Cardiac ventricle fibroblast (primary cell): ENCODE measurements around the gene RAB11FIP4. TPM values are rescaled to one million over a fixed set of nuclear protein-coding genes. Genes with fewer than 3 reads are reported as not detected.

Experiments used
- total RNA-seq: library from RNA; depleted of rRNA; stranded (reverse); fragments of >200 nt; gene quantifications from 2 replicates; pipeline ENCODE4 v1.2.3, GENCODE V29; 2015

RAB11FIP4 gene, protein sequence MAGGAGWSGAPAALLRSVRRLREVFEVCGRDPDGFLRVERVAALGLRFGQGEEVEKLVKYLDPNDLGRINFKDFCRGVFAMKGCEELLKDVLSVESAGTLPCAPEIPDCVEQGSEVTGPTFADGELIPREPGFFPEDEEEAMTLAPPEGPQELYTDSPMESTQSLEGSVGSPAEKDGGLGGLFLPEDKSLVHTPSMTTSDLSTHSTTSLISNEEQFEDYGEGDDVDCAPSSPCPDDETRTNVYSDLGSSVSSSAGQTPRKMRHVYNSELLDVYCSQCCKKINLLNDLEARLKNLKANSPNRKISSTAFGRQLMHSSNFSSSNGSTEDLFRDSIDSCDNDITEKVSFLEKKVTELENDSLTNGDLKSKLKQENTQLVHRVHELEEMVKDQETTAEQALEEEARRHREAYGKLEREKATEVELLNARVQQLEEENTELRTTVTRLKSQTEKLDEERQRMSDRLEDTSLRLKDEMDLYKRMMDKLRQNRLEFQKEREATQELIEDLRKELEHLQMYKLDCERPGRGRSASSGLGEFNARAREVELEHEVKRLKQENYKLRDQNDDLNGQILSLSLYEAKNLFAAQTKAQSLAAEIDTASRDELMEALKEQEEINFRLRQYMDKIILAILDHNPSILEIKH
- total RNA-seq, result 0.34 and 0.75 TPM in 2 replicates

DNA sequence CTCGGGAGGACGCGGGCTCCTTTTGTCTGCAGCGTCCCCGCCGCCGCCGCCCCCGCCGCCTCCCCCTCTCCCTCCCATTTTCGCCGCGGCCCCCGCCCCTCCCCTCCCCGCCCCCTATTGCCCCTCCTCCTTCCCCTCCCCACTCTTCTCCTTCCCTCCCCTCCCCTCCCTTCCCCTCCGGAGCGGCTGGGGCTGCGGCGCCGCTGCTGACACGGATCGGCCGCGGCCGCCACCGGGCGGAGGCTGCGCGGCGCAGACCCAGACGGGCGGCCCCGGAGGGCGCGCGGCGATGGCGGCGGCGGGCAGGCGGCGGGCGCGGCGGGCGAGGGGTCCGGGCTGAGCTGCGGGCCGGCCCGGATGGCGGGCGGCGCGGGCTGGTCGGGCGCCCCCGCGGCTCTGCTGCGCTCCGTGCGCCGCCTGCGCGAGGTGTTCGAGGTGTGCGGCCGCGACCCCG lies at the start of gene RAB11FIP4:
TSS of gene RAB11FIP4 (plus strand) at position 180 of the 454 bp plus-strand sequence. CDS start at position 358, 178 bp downstream.

Other genes starting within 250 kb of the RAB11FIP4 start
- 1.9 and 4.5 TPM in 2 replicates for gene OMG, start 94.4 kb upstream of the RAB11FIP4 start, total RNA-seq
- gene EVI2B, start 77.6 kb upstream of the RAB11FIP4 start, total RNA-seq, result 2.9 and 3.2 TPM in 2 replicates
- gene EVI2A, start 70.1 kb upstream of the RAB11FIP4 start, total RNA-seq, result 7.6 and 7.8 TPM in 2 replicates